HG03196 (cell line): ENCODE results near the gene FKBP1B.
"Not testable (repeated sequence)": the region's sequence is repeated elsewhere in the genome, so short reads cannot be mapped to it uniquely, and the experiment has no call there.

Source experiments
- ATAC-seq: cut with Tn5 transposase; IDR thresholded peaks from one replicate; pipeline ENCODE4 v1.9.1; 2021; ENCODE audit not compliant: unreplicated experiment

FKBP1B gene

DNA sequence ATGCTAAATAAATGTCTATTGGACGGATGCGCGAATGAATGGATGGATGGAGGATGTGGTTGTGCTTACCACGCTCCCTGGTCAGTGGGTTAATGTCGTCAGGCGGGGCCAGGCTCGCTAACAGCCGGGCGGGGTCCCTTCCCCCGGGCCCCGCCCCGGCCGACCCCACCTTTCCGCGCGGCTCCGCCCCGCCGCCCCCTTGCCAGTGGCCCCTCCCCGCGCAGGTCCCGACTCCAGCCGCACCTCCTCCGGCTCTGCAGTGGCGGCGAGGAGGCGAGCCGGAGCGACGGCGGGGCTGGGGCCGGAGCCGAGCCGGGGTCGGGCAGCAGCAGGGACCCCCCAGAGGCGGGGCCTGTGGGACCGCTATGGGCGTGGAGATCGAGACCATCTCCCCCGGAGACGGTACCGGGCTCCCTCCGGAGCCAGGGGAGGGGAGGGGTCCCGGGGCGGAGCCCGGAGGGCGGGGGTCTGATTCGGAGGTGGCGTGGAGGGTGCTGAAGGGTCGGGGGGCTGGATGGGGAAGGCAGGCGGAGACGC lies at the start of gene FKBP1B:
Gene FKBP1B, plus strand, starts transcription at position 257 of the 537 bp plus-strand sequence. Its CDS starts 109 bp downstream, at position 366.
- no peak for ATAC-seq

DNA sequence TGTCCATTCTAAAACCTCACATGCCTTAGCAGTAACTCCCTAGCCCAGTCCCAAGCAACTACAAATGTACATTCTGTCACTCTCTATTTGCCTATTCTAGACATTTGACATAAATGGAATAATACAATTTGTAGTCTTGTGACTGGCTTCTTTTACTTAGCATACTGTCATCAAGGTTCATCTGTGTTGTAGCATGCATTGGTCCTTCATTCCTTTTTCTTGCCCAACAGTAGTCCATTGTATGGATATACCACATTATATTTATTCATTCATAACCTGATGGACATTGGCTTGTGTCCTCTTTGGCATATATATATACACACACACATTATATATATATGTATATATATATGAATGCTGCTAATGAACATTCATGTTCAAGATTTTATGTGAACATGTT lies 41.8 kb upstream of the FKBP1B start:
- ATAC-seq, result no peak

DNA sequence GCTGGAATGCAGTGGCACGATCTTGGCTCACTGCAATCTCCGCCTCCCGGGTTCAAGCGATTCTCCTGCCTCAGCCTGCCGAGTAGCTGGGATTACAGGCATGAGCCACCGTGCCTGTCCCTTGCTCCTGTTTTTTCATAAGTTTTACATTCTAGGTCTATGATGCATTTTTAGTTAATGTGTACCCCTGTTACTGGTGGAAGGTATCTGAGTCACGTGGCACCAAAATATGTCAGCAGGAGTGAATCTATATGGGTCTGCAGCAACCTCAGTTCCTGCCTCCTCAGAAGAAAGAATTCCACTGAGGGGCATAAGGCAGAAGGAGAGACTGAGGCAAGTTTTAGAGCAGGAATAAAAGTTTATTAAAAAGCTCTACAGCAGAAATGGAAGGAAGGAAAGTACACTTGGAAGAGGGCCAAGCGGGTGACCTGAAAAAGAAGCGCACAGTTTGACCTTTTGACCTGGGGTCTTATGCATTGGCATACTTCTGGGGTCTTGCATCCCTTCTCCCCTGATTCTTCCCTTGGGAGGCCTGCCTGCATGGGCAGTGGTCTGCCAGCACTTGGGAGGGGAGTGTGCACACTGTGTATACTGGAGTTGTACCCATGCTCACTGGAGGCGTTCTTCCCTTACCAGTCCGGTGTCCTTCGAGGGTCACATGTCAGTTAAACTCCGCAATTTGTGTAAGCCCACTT lies 40.7 kb upstream of the FKBP1B start:
- no peak for ATAC-seq

DNA sequence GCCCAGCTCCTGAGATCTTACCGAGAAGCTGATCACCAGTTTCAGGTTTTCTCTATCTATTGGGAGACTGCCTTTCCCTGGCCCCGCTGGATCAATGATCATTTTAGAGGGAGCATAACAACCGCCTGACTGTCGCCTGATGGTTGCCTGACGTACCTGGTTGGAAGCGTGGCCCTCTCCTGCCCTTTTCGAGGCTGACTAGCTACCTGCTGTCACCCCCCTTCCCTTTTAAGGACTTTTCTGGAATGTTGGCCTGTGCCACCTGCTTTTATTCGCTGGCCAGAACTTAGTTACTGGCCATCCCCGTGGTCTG lies 40.2 kb upstream of the FKBP1B start:
- ATAC-seq, result no peak

DNA sequence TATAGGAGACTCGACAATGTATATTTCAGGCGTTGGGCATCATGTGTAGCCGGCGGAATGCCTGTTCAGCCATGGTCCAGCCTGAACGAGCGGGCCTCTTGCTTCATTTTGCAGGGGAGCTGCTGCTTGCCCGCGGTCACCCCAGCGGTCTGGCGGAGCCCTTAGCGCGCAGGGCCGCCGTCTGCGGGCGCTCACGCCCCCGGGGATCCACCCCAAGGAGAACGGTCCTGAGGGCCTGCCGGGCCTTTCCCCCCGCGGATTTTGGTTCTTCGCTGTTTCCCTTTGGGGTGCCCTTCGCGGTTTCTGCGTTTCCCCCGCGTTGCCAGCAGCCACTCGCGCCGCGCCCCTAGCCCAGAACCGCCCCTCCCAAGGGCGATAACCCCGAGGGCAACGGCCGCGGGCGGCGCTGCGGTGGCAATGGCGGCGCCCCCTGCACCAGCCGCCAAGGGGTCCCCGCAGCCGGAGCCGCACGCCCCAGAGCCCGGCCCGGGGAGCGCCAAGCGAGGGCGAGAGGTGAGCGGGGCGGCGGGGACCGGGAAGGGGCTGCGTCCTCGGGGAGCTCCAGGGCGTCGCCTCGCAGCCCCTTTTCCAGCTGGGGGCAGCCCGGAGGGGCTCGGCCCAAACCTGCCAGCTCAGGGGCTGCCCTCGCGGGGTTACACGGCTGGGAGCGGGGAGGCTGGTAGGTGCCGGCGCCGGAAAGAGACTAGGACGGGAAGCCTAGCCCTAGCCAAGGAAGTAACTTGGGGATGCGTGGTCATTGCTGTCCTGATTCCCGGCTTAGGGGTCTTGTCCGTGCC lies 39.7 kb upstream of the FKBP1B start, which contains the start of gene MFSD2B:
Gene MFSD2B, plus strand, starts transcription at position 406 of the 797 bp plus-strand sequence. Its CDS starts 12 bp downstream, at position 418.
- no peak for ATAC-seq

DNA sequence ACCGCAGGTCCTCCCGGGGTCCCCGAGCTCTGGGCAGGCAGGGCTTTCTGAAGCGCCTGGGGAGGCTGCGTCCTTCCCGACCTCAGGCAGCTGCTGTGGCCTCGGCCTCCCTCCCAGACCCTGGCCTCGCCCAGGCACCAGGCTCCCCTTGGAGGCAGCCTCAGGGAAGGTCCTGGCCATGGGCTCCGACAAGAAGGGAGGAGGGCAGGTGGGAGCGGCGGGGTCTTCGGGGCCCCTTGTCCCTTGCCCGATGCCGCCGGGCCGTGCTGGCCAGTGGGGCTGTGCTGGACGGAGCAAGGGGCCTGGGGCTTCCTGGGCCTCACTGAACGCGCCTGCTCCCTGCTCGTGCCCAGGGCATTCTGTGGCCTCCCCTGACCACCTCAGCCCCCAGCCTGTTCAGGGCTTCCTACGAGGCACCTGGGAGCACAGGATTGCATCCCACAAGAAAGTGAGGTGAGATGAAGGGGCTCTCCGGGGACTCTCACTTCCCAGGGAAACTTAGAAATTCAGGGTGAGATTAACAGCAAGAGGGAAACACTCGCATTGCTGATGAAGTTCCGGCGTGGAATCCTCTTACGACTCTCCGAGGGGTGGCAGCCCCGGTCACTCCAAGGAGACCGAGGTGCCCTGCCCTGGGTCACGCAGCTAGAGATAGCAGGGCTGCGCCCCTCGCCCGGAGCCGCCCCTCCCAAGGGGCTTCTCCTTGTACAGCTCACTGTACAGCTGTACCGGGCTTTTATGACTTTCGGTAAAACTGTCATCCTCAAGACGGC lies 38.9 kb upstream of the FKBP1B start:
- no peak for ATAC-seq

DNA sequence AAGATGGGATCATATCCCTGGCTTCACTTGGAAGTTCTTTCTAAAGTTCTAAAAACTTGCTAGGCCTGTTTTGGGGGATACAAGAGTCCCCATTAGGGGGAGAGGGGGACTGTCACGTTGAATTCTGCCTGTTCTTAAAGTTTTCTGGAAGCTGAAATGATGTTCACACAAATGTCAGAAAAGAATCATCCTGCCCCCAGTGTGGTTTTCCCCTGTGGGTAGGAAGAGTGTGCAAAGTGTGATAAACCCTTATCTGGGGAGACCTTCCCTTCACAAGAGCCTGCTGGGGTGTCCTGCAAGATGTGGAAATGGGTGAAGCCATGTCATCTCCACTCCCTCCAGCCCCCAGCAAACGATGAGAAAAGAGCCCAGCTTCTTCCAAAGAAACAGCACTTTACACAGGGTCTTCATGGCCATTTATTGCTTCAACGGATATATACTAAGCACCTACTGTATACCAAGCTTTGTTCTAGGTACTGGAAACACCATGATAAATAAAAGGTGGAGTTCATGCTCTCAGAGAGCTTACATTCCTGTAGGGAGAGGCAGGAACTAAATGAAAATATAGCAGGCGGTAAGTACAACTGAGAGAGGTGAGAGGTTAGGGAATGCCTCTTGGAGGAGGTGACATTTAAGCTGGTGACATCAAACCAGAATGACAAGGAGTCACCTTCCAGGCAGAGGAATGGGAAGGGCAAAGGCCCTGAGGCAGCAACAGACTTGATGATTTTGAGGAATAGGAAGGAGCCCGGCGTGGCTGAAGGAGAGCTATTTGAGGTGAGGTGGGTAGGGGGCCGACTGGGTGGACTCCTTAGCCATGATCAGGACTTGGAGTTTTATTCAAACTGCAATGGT lies 38.1 kb upstream of the FKBP1B start:
- no peak for ATAC-seq

DNA sequence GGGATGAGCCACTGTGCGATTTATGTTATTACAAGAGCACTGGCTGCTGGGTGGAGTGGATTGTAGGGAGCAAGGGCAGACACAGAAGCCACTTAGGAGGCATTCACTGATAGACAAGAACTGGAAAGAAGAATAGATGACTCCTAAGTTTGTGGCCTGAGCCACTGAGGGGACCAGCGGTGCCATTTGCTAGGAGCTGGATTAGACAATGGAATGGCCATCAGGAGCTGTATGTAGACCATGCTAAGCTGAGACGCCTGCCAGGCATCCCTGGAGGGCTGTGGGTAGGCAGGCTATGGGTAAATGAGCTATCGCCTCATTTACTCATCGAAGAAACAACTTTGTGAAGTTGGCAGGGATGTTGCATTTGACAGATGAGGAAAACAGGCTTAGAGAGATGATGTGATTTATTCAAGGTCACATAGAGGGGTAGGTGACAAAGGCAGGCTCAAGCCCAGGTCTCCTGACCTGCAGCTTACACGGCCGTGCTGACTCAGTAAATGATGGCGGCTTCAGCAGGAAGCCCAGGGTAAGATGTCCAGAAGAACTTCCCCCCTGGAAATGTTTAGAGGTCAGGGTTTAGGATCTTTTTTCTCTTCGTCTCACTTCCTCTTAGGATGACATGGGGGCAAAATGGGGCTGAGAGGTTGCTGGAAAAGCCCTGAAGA lies 36.9 kb upstream of the FKBP1B start:
- ATAC-seq, result no peak

DNA sequence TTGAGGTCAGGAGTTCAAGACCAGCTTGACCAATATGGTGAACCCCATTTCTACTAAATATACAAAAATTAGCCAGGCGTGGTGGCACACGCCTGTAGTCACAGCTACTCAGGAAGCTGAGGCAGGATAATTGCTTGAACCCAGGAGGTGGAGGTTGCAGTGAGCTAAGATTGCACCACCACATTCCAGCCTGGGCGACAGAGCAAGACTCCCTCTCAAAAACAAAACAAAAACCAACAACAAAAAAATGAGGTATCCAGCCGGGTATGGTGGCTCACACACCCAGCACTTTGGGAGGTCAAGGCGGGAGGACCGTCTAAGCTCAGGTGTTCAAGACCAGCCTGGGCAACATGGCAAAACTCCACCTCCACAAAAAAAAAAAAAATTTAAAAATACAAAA lies 34.6 kb upstream of the FKBP1B start:
- not testable (repeated sequence) for ATAC-seq

DNA sequence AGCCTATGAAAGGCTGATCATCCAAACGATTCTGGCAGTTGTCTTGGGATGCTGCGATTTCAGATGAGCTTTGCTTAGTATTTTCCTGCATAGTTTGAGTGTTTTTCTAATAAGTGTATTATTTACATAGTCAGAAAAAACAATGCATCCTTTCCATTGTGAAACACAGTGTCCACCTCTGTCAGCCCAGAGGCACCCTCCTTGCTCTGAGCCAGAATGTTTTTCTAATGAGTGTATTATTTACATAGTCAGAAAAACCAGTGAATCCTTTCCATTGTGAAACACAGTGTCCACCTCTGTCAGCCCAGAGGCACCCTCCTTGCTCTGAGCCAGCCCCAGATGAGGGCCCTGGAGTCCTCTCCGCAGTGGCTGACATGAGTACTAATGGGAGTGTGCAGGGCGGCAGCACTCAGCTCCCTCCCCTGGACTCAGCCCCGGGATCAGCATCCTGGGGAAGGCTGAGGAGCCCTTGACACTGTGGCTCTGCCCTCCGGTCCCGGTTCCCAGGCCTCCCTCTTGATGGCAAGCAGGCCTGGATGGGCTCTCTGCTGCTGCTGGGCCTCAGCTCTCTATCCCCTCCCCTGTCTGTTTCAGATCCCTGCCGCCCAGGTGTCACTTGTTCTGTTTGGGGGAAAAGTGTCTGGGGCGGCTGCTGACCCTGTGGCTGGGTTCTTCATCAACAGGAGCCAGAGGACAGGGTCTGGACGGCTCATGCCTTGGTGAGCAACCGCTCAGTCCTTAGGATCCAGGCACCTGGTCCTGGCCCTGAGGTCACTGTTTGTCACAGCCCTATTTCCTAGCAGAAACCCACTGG lies 33.8 kb upstream of the FKBP1B start:
- ATAC-seq, result no peak

DNA sequence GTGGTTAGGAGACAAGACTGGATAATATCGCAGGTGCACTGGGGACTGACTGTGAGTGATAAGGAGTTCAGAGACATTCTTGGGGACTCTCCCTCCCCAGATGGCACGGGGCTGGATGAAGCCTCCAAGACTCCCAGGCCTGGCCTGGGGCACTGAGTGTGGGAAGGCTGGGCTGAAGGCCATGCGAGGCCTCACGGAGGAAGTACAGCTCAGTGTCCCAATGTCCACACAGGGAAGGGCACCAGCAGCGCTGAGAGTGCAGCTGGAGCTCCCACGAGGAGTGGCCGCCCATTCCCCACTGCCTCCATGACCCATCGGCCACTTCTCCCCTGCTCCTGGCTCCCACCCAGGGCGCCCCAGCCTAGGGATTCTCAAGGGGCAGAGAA lies 33.2 kb upstream of the FKBP1B start:
- no peak for ATAC-seq

DNA sequence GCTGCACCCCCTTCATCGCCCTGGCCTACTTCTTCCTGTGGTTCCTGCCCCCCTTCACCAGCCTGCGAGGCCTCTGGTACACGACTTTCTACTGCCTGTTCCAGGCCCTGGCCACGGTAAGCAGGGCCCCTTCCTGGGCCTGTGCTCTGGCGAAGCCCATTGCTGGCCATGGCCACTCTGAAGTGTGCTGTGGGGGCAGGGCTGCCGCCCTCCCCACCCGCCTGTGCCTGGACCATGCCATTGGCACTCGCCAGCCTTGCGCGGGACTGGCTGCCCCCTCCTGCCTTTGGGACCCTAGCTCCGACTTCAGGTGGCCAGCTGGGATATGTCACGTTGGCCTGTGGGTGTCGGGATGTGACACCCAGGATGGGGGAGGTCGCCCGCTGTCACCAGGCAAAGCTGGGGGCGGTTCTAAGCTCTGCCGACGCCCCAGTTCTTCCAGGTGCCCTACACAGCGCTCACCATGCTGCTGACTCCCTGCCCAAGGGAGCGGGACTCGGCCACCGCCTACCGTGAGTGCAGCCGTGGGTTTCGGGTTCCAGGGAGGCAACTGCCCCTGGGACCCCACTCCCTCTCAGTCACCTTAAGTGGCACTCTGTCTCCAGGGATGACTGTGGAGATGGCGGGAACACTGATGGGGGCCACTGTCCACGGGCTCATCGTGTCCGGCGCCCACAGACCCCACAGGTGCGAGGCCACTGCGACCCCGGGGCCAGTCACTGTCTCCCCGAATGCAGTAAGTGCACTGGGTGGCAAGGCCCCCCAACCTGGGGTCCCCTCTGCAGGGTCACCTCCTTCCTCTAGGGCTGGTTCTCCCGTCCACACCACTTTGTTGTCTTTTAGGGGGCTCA lies 32.5 kb upstream of the FKBP1B start:
- no peak for ATAC-seq

DNA sequence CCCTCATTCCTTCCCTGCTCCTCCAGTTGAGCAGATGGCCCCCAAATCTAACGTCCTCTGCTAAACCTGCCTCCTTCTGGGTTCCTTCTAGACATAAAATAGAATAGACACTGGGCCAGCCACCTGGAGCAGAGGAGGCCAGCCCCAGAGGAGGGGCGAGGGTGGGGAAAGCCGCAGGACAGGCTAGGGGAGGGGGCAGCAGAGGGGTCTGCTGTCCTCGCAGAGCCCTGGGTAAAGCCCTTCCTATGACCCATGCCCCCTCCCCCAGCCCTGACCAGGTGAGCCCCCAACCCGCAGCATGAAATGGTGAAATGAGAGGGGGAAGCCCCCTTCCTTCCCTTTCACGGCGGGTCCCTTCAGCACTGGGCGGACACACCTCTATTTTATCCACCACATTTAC lies 31.8 kb upstream of the FKBP1B start:
- ATAC-seq, result no peak

DNA sequence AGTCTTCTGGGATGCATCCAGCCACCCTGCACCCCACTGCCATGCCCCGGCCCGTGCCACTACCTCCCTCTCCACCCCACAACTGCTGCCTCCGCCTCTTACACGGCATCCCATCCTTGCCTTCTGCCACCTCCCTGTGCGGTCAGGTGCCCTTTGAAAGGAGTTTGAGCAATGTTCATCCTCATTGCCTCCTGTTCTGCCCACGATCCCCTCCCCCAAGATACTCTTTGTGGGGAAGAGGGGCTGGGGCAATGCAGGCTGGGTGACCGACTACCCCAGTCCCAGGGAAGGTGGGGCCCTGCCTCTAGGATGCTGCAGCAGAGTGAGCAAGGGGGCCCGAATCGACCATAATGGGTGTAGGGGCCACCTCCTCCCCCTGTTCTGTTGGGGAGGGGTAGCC lies 31.3 kb upstream of the FKBP1B start:
- ATAC-seq, result no peak

DNA sequence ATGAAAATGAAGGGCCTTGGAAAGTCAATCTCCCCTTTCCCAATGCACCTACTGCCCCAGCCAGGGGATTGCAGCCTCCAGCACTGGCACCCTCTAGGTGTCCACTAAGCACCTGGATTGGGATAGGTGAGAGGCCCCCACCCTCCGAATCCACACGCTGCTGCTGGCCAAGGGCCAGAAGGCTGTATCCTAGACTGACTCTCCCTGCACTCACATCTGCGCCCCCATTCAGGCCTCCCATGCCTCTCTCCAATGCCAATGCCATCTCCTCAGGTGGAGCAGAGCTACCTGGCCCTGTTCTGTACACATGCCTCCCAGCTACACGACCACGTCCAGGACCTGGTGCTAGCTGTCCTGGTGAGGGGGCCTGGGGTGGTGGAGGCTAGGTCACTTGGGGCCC lies 29.8 kb upstream of the FKBP1B start:
- no peak for ATAC-seq

DNA sequence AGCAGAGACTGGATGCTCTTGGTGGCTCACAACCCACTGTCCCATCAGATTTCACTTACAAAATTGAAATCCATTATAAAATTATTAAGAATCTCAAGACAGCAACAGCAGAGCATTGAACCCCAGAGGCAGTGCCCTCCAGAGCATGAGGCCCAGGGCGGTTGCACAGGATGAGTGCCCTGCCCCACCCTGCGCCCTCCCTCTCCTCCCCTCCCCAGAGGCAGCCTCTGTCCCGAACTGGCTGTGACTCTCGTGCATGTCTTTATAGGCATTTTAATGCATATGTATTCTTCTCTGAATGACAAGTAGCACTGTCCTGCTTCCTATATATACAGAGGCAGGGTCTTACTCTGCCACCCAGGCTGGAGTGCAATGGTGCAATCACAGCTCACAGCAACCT lies 29.3 kb upstream of the FKBP1B start:
- no peak for ATAC-seq

DNA sequence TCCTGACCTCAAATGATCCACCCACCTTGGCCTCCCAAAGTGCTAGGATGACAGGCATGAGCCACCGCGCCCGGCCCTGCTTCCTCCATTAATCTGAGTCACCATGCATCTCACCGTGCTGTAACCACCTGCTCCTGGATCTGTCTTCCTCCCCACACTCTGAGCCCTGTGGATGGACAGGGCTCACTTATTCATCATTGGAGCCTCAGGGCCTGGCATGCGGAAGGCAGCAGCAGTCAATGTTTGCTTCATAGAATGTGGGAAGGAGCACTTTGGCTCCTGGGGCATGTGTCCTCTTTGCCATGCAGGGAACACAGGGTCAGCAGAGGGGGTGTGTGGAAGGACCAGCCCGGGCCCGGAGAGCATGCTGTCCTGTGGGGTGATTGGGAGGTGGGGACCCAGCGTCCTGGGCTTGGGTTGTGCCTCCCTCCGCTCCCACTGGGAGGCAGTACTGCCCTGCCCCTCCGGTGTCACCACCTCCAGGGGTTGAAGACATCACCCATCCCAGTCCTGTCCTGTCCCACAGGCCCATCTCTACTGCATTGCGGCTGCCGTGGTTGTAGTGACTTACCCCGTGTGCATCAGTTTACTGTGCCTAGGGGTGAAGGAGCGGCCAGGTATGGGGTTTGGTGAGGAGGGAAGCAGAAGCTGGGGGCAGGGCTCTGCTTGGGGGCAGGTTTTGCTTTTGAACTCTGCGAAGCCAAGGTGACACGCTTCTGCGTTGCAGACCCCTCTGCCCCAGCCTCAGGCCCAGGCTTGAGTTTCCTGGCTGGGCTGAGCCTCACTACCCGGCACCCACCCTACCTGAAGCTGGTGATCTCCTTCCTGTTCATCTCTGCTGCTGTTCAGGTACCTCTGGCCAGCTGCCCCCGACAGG lies 28.2 kb upstream of the FKBP1B start:
- no peak for ATAC-seq
